ENCODE results near the gene SEC14L6. TPM values are rescaled to one million over a fixed set of nuclear protein-coding genes. Genes with fewer than 3 reads are reported as not detected.
"Not testable (repeated sequence)": the region's sequence is repeated elsewhere in the genome, so short reads cannot be mapped to it uniquely, and the experiment has no call there.

Gene SEC14L6
- polyA plus RNA-seq, 1 experiment, result 0.06 TPM

GRCh38 chr22:30555282-30556210, 9.0 kb upstream of the SEC14L6 start:
- Histone ChIP-seq H3K4me3 (ENCODE audit: low read depth, low read length) (no peak overlapping the region), H3K9me3 (ENCODE audit: control insufficient read depth, insufficient read depth, low read length) (peaks cover 4% of the 10 kb centered on the region; the same call in 1 of the 2 replicates), H3K27me3 (ENCODE audit: control insufficient read depth, insufficient read depth, low read length) (peaks cover 8% of the 10 kb centered on the region), H3K27ac (ENCODE audit: low read depth, low read length) (no peak overlapping the region)
- POLR2A ChIA-PET, result no interaction called here
- CTCF ChIA-PET, result interaction anchor here (0.6 kb wide), 1 partner anchor 10 kb away, joined by 6 read pairs; no protein-coding TSS in a partner anchor
- no peak for TF ChIP-seq CTCF (IDR thresholded peaks at IDR 0.05; ENCODE audit: low read depth, low read length)
- DNase-seq (ENCODE audit: low read depth, low spot score), result no peak

GRCh38 chr22:30553971-30554370, 7.4 kb upstream of the SEC14L6 start:
- POLR2A ChIA-PET, result no interaction called here
- peaks cover 4% of the 10 kb centered on the region; the same call in 1 of the 2 replicates for H3K9me3 ChIP-seq (ENCODE audit: control insufficient read depth, insufficient read depth, low read length)
- CTCF ChIA-PET, result no interaction called here
- DNase-seq (ENCODE audit: low read depth, low spot score), result no peak
- H3K27ac ChIP-seq (ENCODE audit: low read depth, low read length), result no peak overlapping the region
- no peak overlapping the region for H3K4me3 ChIP-seq (ENCODE audit: low read depth, low read length)
- TF ChIP-seq CTCF (IDR thresholded peaks at IDR 0.05; ENCODE audit: low read depth, low read length), result no peak
- H3K27me3 ChIP-seq (ENCODE audit: control insufficient read depth, insufficient read depth, low read length), result peaks cover 6% of the 10 kb centered on the region

GRCh38 chr22:30552719-30553118, 6.2 kb upstream of the SEC14L6 start:
- POLR2A ChIA-PET, result no interaction called here

GRCh38 chr22:30551813-30552212, 5.3 kb upstream of the SEC14L6 start:
- H3K27me3 ChIP-seq (ENCODE audit: control insufficient read depth, insufficient read depth, low read length), result peaks cover 20% of the 10 kb centered on the region
- H3K4me3 ChIP-seq (ENCODE audit: low read depth, low read length); CTCF ChIA-PET: not testable (repeated sequence)

More at GRCh38 chr22:30552719-30553118, 6.2 kb upstream of the SEC14L6 start:
- CTCF ChIA-PET, result no interaction called here
- Histone ChIP-seq H3K27ac (ENCODE audit: low read depth, low read length) (no peak overlapping the region), H3K27me3 (ENCODE audit: control insufficient read depth, insufficient read depth, low read length) (peaks cover 13% of the 10 kb centered on the region), H3K4me3 (ENCODE audit: low read depth, low read length) (no peak overlapping the region), H3K9me3 (ENCODE audit: control insufficient read depth, insufficient read depth, low read length) (peaks cover 4% of the 10 kb centered on the region; the same call in 1 of the 2 replicates)
- TF ChIP-seq CTCF (IDR thresholded peaks at IDR 0.05; ENCODE audit: low read depth, low read length), result no peak
- no peak for DNase-seq (ENCODE audit: low read depth, low spot score)

GRCh38 chr22:30547188-30547587, 647 bp upstream of the SEC14L6 start:
- no peak for DNase-seq (ENCODE audit: low read depth, low spot score)
- ChIA-PET CTCF (no interaction called here), POLR2A (no interaction called here)
- Histone ChIP-seq H3K9me3 (ENCODE audit: control insufficient read depth, insufficient read depth, low read length) (no peaks in the 10 kb centered on the region; the same call in 1 of the 2 replicates), H3K4me3 (ENCODE audit: low read depth, low read length) (no peak overlapping the region), H3K27me3 (ENCODE audit: control insufficient read depth, insufficient read depth, low read length) (peaks cover 33% of the 10 kb centered on the region), H3K27ac (ENCODE audit: low read depth, low read length) (no peak overlapping the region)
- no peak for TF ChIP-seq CTCF (IDR thresholded peaks at IDR 0.05; ENCODE audit: low read depth, low read length)

More at GRCh38 chr22:30551813-30552212, 5.3 kb upstream of the SEC14L6 start:
- H3K27ac ChIP-seq (ENCODE audit: low read depth, low read length); POLR2A ChIA-PET; DNase-seq (ENCODE audit: low read depth, low spot score); H3K9me3 ChIP-seq (ENCODE audit: control insufficient read depth, insufficient read depth, low read length): not testable (repeated sequence)
